Gastroesophageal sphincter (tissue), 4 donors: ENCODE data around the gene LMBRD1. TPM values are rescaled to one million over a fixed set of nuclear protein-coding genes. Genes with fewer than 3 reads are reported as not detected.
"Not testable (repeated sequence)": the region's sequence is repeated elsewhere in the genome, so short reads cannot be mapped to it uniquely, and the experiment has no call there.

ENCODE experiments used
- ATAC-seq: fragments of 150-250 bp; one replicate; pipeline ENCODE4 v1.9.1; 2016; ENCODE audit warnings: mild to moderate bottlenecking, moderate library complexity
- H3K27ac ChIP-seq, 4 donors: fragments of 200-600 bp; sonication (generic) in 3 of 4; 1 replicate in 3 of 4; 2 replicates in 1 of 4; pipeline ENCODE4 v1.5.1; 2016 to 2019
- H3K27me3 ChIP-seq: fragments of 200-600 bp; sonication (generic); one replicate; pipeline ENCODE4 v1.5.1; 2019
- H3K36me3 ChIP-seq, 2 donors: fragments of 200-600 bp; sonication (generic); one replicate each; pipeline ENCODE4 v1.5.1; 2019; ENCODE audit warnings: control low read depth in 1 of 2
- H3K4me1 ChIP-seq, 3 donors: fragments of 200-600 bp; sonication (generic); 1 replicate in 2 of 3; 2 replicates in 1 of 3; pipeline ENCODE4 v1.5.1; 2016 to 2019; ENCODE audit warnings: control low read depth in 2 of 3
- H3K4me3 ChIP-seq, 2 donors: fragments of 200-600 bp; sonication (generic); one replicate each; pipeline ENCODE4 v1.5.1; 2019; ENCODE audit warnings: mild to moderate bottlenecking in 1 of 2, moderate library complexity in 1 of 2
- H3K9me3 ChIP-seq, 3 donors: fragments of 200-600 bp; sonication (generic); one replicate each; pipeline ENCODE4 v1.5.1; 2017 to 2019; ENCODE audit warnings: control low read depth in 2 of 3
- CTCF ChIP-seq, 4 experiments: fragments of 200-600 bp in 2 of 4; fragments of 450-650 bp in 2 of 4; sonication (generic) in 1 of 4; IDR thresholded peaks; one replicate each; pipeline ENCODE4 v1.5.1; 2017 to 2019; ENCODE audit warnings: antibody characterized with exemption in 4 of 4, mild to moderate bottlenecking in 2 of 4, moderate library complexity in 2 of 4
- EP300 ChIP-seq: sonication (generic); formaldehyde crosslinking; IDR thresholded peaks from one replicate; pipeline ENCODE4 v1.6.1; 2017; ENCODE audit warnings: antibody characterized with exemption, mild to moderate bottlenecking
- POLR2A ChIP-seq, 2 donors: fragments of 450-650 bp; IDR thresholded peaks; one replicate each; pipeline ENCODE4 v1.6.1; 2017; ENCODE audit warnings: antibody characterized with exemption in 2 of 2, mild to moderate bottlenecking in 2 of 2, moderate library complexity in 1 of 2
- POLR2AphosphoS5 ChIP-seq: sonication (generic); formaldehyde crosslinking; IDR thresholded peaks from one replicate; pipeline ENCODE4 v1.6.1; 2017; ENCODE audit warnings: antibody characterized with exemption
- WGBS, 2 donors: methylation state at CpG; one replicate each; pipeline ENCODE4 v1.1.5; 2018; ENCODE audit warnings: low coverage in 1 of 2; 5-methylcytosine and 5-hydroxymethylcytosine counted together
- total RNA-seq, 4 donors: library from RNA; depleted of rRNA; stranded (reverse); fragments of >200 nt; gene quantifications; one replicate each; pipeline ENCODE4 v1.1.0, GENCODE V29; 2016

Gene LMBRD1
- total RNA-seq, 4 donors from 2014 or later = 45.4 to 78.0 (median 60.7) TPM

- WGBS, 2 donors = 34 to 72% methylated on average over 2 of the region's 2 CpGs
- Histone ChIP-seq H3K36me3 (peaks cover 0 to 14% of the 10 kb centered on the region in 2 donors), H3K27ac (peak overlapping the region; percentile 67 to 81 (median 77)), H3K27me3 (no peaks in the 10 kb centered on the region), H3K4me1 (peaks cover 9 to 69% (median 24%) of the 10 kb centered on the region in 3 donors), H3K4me3 (no peak overlapping the region), H3K9me3 (no peaks in the 10 kb centered on the region)
- TF ChIP-seq EP300 = no peak
- no peak for TF ChIP-seq POLR2A (IDR thresholded peaks at IDR 0.05)
- TF ChIP-seq CTCF (IDR thresholded peaks at IDR 0.05) = no peak
- TF ChIP-seq POLR2AphosphoS5 = no peak
- peak; percentile 68 for ATAC-seq
These were observed 5.7 kb downstream of the LMBRD1 start for GRCh38 chr6:69791065-69791471.

- H3K36me3 ChIP-seq = peaks cover 0 to 14% of the 10 kb centered on the region in 2 donors
- no peaks in the 10 kb centered on the region for H3K27me3 ChIP-seq
- ATAC-seq = no peak
- TF ChIP-seq EP300 = no peak
- TF ChIP-seq POLR2AphosphoS5 = no peak
- TF ChIP-seq CTCF (IDR thresholded peaks at IDR 0.05) = no peak
- TF ChIP-seq POLR2A (IDR thresholded peaks at IDR 0.05) = no peak
- H3K27ac ChIP-seq = peak overlapping the region; percentile 43 to 81 (median 72)
- WGBS, 2 donors = 31 to 39% methylated on average over 2 of the region's 2 CpGs
- H3K9me3 ChIP-seq = no peaks in the 10 kb centered on the region
- H3K4me3 ChIP-seq = no peak overlapping the region
- H3K4me1 ChIP-seq = peaks cover 9 to 71% (median 24%) of the 10 kb centered on the region in 3 donors
These were observed 6.2 kb downstream of the LMBRD1 start for GRCh38 chr6:69790629-69791028.

- peaks cover 11 to 71% (median 21%) of the 10 kb centered on the region in 3 donors for H3K4me1 ChIP-seq
- H3K4me3 ChIP-seq = no peak overlapping the region
- H3K9me3 ChIP-seq = no peaks in the 10 kb centered on the region
- peaks cover 0 to 14% of the 10 kb centered on the region in 2 donors for H3K36me3 ChIP-seq
- TF ChIP-seq CTCF (IDR thresholded peaks at IDR 0.05) (no peak), EP300 (no peak)
- H3K27ac ChIP-seq = peak overlapping the region in 1 of 4 donors; percentile 77
- WGBS, 2 donors = 80 to 100% methylated on average over 1 of the region's 1 CpG
- H3K27me3 ChIP-seq = no peaks in the 10 kb centered on the region
- ATAC-seq = no peak
These were observed 7.2 kb downstream of the LMBRD1 start for GRCh38 chr6:69789578-69789977.

GRCh38 chr6:69787436-69787835 is 9.4 kb downstream of the LMBRD1 start:
- H3K9me3 ChIP-seq, H3K4me3 ChIP-seq, ATAC-seq, H3K27me3 ChIP-seq, H3K27ac ChIP-seq: not testable (repeated sequence)
- peaks cover 17 to 74% (median 21%) of the 10 kb centered on the region in 3 donors for H3K4me1 ChIP-seq
- H3K36me3 ChIP-seq = peaks cover 0 to 14% of the 10 kb centered on the region in 2 donors
- 71 to 76% methylated on average over 5 of the region's 5 CpGs for WGBS, 2 donors

GRCh38 chr6:69785697-69786096 is 11.1 kb downstream of the LMBRD1 start:
- Histone ChIP-seq H3K36me3 (peaks cover 0 to 14% of the 10 kb centered on the region in 2 donors), H3K9me3 (no peaks in the 10 kb centered on the region), H3K4me3 (no peak overlapping the region), H3K27ac (peak overlapping the region in 3 of 4 donors; percentile 66 to 73 (median 69)), H3K27me3 (no peaks in the 10 kb centered on the region), H3K4me1 (peaks cover 14 to 74% (median 15%) of the 10 kb centered on the region in 3 donors)
- TF ChIP-seq POLR2A (IDR thresholded peaks at IDR 0.05) = no peak
- no peak for TF ChIP-seq EP300
- TF ChIP-seq CTCF (IDR thresholded peaks at IDR 0.05) = no peak
- TF ChIP-seq POLR2AphosphoS5 = no peak
- no peak for ATAC-seq
